Sigmoid colon (tissue), 4 donors: ENCODE measurements around the gene TM7SF3.

Experiments
- CTCF ChIP-seq, 4 experiments: fragments of 450-650 bp in 3 of 4; fragments of 200-600 bp in 1 of 4; IDR thresholded peaks; one replicate each; pipeline ENCODE4 v1.5.1; 2016 to 2019; ENCODE audit warnings: antibody characterized with exemption in 4 of 4, mild to moderate bottlenecking in 3 of 4, moderate library complexity in 2 of 4
- EP300 ChIP-seq, 4 donors: sonication (generic); formaldehyde crosslinking; IDR thresholded peaks; one replicate each; pipeline ENCODE4 v1.6.1; 2017; ENCODE audit warnings: antibody characterized with exemption in 4 of 4
- POLR2A ChIP-seq, 2 donors: fragments of 450-650 bp; IDR thresholded peaks; one replicate each; pipeline ENCODE4 v1.6.1; 2016; ENCODE audit warnings: antibody characterized with exemption in 2 of 2, mild to moderate bottlenecking in 2 of 2, moderate library complexity in 2 of 2
- POLR2AphosphoS5 ChIP-seq, 4 donors: sonication (generic); formaldehyde crosslinking; IDR thresholded peaks; one replicate each; pipeline ENCODE4 v1.6.1; 2017; ENCODE audit warnings: antibody characterized with exemption in 4 of 4

- TF ChIP-seq CTCF (IDR thresholded peaks at IDR 0.05) (no peak), POLR2AphosphoS5 (IDR thresholded peaks at IDR 0.05) (no peak), POLR2A (IDR thresholded peaks at IDR 0.05) (no peak), EP300 (IDR thresholded peaks at IDR 0.05) (no peak)
Observed at GRCh38 chr12:26938701-26939062, 75.5 kb downstream of the TM7SF3 start.
